Umbilical cord (tissue), 2 donors: Measurements from ENCODE around the gene ERRFI1. TPM values are rescaled to one million over a fixed set of nuclear protein-coding genes. Genes with fewer than 3 reads are reported as not detected.
"Not testable (repeated sequence)": the region's sequence is repeated elsewhere in the genome, so short reads cannot be mapped to it uniquely, and the experiment has no call there.

Source experiments
- DNase-seq: peaks from one replicate; pipeline ENCODE4 v3.0.0-alpha.2; 2015; ENCODE audit warnings: low spot score
- total RNA-seq: library from RNA; depleted of rRNA; stranded (reverse); fragments of >200 nt; gene quantifications from one replicate; pipeline ENCODE4 v1.2.3, GENCODE V29; 2014; ENCODE audit warnings: low replicate concordance; ENCODE audit not compliant: insufficient read depth

Gene ERRFI1
- 81.6 TPM for total RNA-seq

- peak; percentile 93 for DNase-seq
Measured at GRCh38 chr1:8026153-8026975, at the start of gene ERRFI1. TSS of gene ERRFI1 (minus strand) at chr1:8026309. CDS start at chr1:8015619, 10,690 bp downstream.

GRCh38 chr1:8075511-8076051 is 49.5 kb upstream of the ERRFI1 start:
- peak; percentile 18 for DNase-seq

- no peak for DNase-seq
Measured at GRCh38 chr1:8073112-8073855, 47.2 kb upstream of the ERRFI1 start.

- peak; percentile 80 for DNase-seq
Measured at GRCh38 chr1:8070381-8070811, 44.3 kb upstream of the ERRFI1 start.

- DNase-seq: not testable (repeated sequence)
Measured at GRCh38 chr1:8069614-8070320, 43.7 kb upstream of the ERRFI1 start.

- DNase-seq: no peak
Measured at GRCh38 chr1:8065369-8065768, 39.3 kb upstream of the ERRFI1 start.

- peak; percentile 35 for DNase-seq
Measured at GRCh38 chr1:8063298-8064036, 37.4 kb upstream of the ERRFI1 start.

GRCh38 chr1:8062861-8063260 is 36.8 kb upstream of the ERRFI1 start:
- no peak for DNase-seq

GRCh38 chr1:8061673-8062386 is 35.7 kb upstream of the ERRFI1 start:
- DNase-seq: no peak

- peak; percentile 84 for DNase-seq
Measured at GRCh38 chr1:8061210-8061609, 35.1 kb upstream of the ERRFI1 start.

GRCh38 chr1:8059161-8059622 is 33.1 kb upstream of the ERRFI1 start:
- DNase-seq: peak; percentile 37

- DNase-seq: not testable (repeated sequence)
Measured at GRCh38 chr1:8057779-8058178, 31.7 kb upstream of the ERRFI1 start.

- DNase-seq: peak; percentile 70
Measured at GRCh38 chr1:8055973-8056372, 29.9 kb upstream of the ERRFI1 start.

GRCh38 chr1:8053878-8054567 is 27.9 kb upstream of the ERRFI1 start:
- DNase-seq: no peak

- DNase-seq: no peak
Measured at GRCh38 chr1:8051650-8052049, 25.5 kb upstream of the ERRFI1 start.

GRCh38 chr1:8049229-8049628 is 23.1 kb upstream of the ERRFI1 start:
- DNase-seq: not testable (repeated sequence)

GRCh38 chr1:8047686-8048445 is 21.8 kb upstream of the ERRFI1 start:
- peak; percentile 62 for DNase-seq

- DNase-seq: no peak
Measured at GRCh38 chr1:8047112-8047511, 21.0 kb upstream of the ERRFI1 start.

GRCh38 chr1:8046391-8046790 is 20.3 kb upstream of the ERRFI1 start:
- DNase-seq: no peak
